Upper lobe of right lung (tissue), 1 donor: ENCODE data around the gene INPP5K. TPM values are rescaled to one million over a fixed set of nuclear protein-coding genes. Genes with fewer than 3 reads are reported as not detected.
"Not testable (repeated sequence)": the region's sequence is repeated elsewhere in the genome, so short reads cannot be mapped to it uniquely, and the experiment has no call there.

Source experiments
- ATAC-seq: fragments of 200-7000 bp; cut with Tn5 transposase; one replicate; pipeline ENCODE4 v1.9.1; 2020; ENCODE audit warnings: mild to moderate bottlenecking, moderate library complexity
- DNase-seq: peaks from one replicate; pipeline ENCODE4 v3.0.0-alpha.2; 2020
- H3K27ac ChIP-seq: fragments of 200-600 bp; one replicate; pipeline ENCODE4 v1.8.0; 2022
- H3K27me3 ChIP-seq: fragments of 200-600 bp; one replicate; pipeline ENCODE4 v1.8.0; 2022; ENCODE audit warnings: mild to moderate bottlenecking
- H3K36me3 ChIP-seq: fragments of 200-600 bp; one replicate; pipeline ENCODE4 v1.8.0; 2022
- H3K4me1 ChIP-seq: fragments of 200-600 bp; one replicate; pipeline ENCODE4 v1.8.0; 2022
- H3K4me3 ChIP-seq: fragments of 200-600 bp; one replicate; pipeline ENCODE4 v1.8.0; 2022; ENCODE audit warnings: mild to moderate bottlenecking
- H3K9me3 ChIP-seq: fragments of 200-600 bp; one replicate; pipeline ENCODE4 v1.8.0; 2022
- CTCF ChIP-seq: fragments of 200-600 bp; IDR thresholded peaks from one replicate; pipeline ENCODE4 v1.8.0; 2022; ENCODE audit warnings: antibody characterized with exemption
- intact Hi-C: fragments of 100-400 bp; cut with DNase I; formaldehyde crosslinking; loops from one replicate; pipeline ENCODE4 v1.11.0; 2022
- total RNA-seq: library from RNA; stranded (reverse); fragmentation: NEBNext Ultra II Directional; extraction: Animal tissue kit (Norgen Biotek cat#: 25700); gene quantifications from one replicate; pipeline ENCODE4 v1.2.1, GENCODE V29; 2021
- donor health status: DM: no; HTN: yes; CAD: no; lungs with severe emphysema.

Gene INPP5K
- total RNA-seq, 1 donor from 2014 or later, result 69.8 TPM

DNA sequence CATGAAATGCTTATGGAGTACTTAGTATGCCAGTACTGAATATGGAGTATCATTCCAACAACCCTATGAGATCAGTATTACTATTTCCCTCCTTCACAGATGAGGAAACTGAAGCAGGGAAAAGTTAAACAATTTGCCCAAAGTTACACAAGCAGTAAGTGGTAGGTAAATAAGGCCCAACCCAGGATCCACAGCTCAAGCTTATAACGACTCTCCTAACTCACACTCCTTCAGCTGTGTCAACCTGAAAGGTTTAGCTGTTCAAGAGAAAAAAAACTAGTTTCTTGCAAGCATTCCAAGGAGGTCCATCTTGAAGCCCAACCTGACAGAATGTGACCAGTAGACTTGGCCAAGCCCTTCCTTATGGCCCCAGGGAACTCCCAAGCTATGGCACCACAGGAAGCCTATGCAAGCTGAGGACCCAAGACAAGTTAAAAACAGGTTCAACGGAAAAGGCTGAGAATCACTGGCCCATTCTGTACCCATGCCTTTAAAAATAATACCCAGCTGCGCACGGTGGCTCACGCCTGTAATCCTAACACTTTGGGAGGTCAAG lies 66.9 kb downstream of the INPP5K start:
- ATAC-seq, result peak; percentile 88
- intact Hi-C loops, result no loop called here
- peaks cover 10% of the 10 kb centered on the region for H3K36me3 ChIP-seq
- H3K4me1 ChIP-seq, result peaks cover 50% of the 10 kb centered on the region
- H3K9me3 ChIP-seq, result no peaks in the 10 kb centered on the region
- DNase-seq, result no peak
- TF ChIP-seq CTCF, result no peak
- H3K4me3 ChIP-seq, result no peak overlapping the region
- H3K27ac ChIP-seq, result peak overlapping the region; percentile 72
- H3K27me3 ChIP-seq, result no peaks in the 10 kb centered on the region

DNA sequence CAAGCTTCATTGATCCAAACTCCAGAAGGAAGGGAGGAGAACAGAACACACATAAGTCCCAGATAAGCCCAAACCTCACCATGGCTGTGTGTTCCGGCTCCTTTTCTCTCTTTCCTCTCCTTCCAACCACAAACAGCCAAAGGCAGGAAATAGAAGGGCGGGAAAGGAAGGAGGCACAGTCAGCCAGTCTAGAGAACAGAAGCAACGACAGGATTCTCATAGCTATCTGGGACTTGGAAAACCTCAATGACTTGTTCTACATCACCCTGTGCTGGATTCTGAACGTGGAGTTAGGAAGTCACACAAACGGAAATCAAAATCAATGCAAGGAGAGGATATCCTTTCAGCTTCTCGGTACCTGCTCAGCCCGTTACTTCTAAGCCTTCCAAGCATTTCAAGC lies 69.4 kb downstream of the INPP5K start:
- Histone ChIP-seq H3K36me3 (peaks cover 2% of the 10 kb centered on the region), H3K27ac (peak overlapping the region; percentile 72), H3K4me1 (peaks cover 31% of the 10 kb centered on the region), H3K4me3 (no peak overlapping the region), H3K27me3 (no peaks in the 10 kb centered on the region), H3K9me3 (no peaks in the 10 kb centered on the region)
- TF ChIP-seq CTCF, result no peak
- intact Hi-C loops, result no loop called here
- peak; percentile 9 for ATAC-seq
- no peak for DNase-seq

DNA sequence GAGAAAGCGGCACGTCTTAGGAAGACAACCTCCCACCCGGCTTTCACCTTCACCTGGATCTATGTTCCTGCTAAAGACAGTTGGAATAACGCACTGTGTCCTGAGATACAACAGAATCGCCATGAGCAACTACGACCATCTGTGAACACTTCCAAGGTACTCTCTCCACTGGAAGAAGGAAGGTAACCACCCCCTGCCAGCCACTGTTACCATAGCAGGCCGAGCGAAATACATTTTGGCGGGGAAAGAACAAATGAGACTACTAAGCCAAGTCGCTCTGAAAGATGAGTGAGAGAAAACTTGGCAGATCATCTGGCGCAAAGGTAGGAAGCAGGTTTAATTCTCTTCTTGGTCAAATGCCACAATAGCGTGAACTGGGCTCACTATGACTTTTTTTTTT lies 70.2 kb downstream of the INPP5K start:
- Histone ChIP-seq H3K27me3 (no peaks in the 10 kb centered on the region), H3K36me3 (no peaks in the 10 kb centered on the region), H3K4me3 (no peak overlapping the region), H3K9me3 (no peaks in the 10 kb centered on the region), H3K27ac (peak overlapping the region; percentile 72), H3K4me1 (peaks cover 31% of the 10 kb centered on the region)
- DNase-seq (no peak), ATAC-seq (no peak)
- no peak for TF ChIP-seq CTCF
- intact Hi-C loops, result no loop called here

- ATAC-seq, H3K27ac ChIP-seq, intact Hi-C loops, H3K27me3 ChIP-seq, DNase-seq, H3K4me3 ChIP-seq, H3K9me3 ChIP-seq, H3K36me3 ChIP-seq: not testable (repeated sequence)
- peaks cover 31% of the 10 kb centered on the region for H3K4me1 ChIP-seq
Observed at GRCh38 chr17:1445695-1446094, 70.7 kb downstream of the INPP5K start.

Other genes starting within 250 kb of the INPP5K start
- gene BHLHA9, start 246.2 kb downstream of the INPP5K start, total RNA-seq, result not detected
- gene TRARG1, start 236.9 kb downstream of the INPP5K start, total RNA-seq, result not detected
- 393 TPM for gene YWHAE, start 116.4 kb downstream of the INPP5K start, total RNA-seq
- gene CRK, start 60.4 kb downstream of the INPP5K start, total RNA-seq, result 81.3 TPM
- 322 TPM for gene MYO1C, start 23.9 kb downstream of the INPP5K start, total RNA-seq
- 81.9 TPM for gene PITPNA, start 46.2 kb upstream of the INPP5K start, total RNA-seq
- 39.9 TPM for gene SLC43A2, start 112.2 kb upstream of the INPP5K start, total RNA-seq
- 48.5 TPM for gene SCARF1, start 129.1 kb upstream of the INPP5K start, total RNA-seq
- 39.5 TPM for gene RILP, start 133.3 kb upstream of the INPP5K start, total RNA-seq
- gene PRPF8, start 168.3 kb upstream of the INPP5K start, total RNA-seq, result 263 TPM
- 12.7 TPM for gene TLCD2, start 193.8 kb upstream of the INPP5K start, total RNA-seq
- 43.9 TPM for gene WDR81, start 208.1 kb upstream of the INPP5K start, total RNA-seq
- 21.6 TPM for gene SERPINF2, start 226.3 kb upstream of the INPP5K start, total RNA-seq
- gene SERPINF1, start 245.4 kb upstream of the INPP5K start, total RNA-seq, result 119 TPM